Measurements from ENCODE around the gene ERCC5.

DNA sequence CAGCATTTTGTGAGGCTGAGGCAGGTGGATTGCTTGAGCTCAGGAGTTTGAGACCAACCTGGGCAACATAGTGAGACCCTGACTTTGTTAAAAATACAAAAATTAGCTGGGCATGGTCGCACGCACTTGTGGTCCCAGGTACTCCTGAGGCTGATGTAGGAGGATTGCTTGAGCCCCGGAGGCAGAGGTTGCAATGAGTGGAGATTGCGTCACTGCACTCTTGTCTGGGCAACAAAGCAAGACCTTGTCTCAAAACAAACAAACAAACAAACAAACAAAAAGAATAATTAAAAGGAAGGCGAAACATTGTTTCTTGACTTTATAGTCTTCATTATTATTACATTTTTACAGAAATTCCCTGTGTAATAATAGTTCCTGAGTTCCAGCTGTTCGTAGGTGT is 31.0 kb upstream of the ERCC5 start:
- TF ChIP-seq, protein P1, sequence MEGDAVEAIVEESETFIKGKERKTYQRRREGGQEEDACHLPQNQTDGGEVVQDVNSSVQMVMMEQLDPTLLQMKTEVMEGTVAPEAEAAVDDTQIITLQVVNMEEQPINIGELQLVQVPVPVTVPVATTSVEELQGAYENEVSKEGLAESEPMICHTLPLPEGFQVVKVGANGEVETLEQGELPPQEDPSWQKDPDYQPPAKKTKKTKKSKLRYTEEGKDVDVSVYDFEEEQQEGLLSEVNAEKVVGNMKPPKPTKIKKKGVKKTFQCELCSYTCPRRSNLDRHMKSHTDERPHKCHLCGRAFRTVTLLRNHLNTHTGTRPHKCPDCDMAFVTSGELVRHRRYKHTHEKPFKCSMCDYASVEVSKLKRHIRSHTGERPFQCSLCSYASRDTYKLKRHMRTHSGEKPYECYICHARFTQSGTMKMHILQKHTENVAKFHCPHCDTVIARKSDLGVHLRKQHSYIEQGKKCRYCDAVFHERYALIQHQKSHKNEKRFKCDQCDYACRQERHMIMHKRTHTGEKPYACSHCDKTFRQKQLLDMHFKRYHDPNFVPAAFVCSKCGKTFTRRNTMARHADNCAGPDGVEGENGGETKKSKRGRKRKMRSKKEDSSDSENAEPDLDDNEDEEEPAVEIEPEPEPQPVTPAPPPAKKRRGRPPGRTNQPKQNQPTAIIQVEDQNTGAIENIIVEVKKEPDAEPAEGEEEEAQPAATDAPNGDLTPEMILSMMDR (conservative IDR thresholded peaks at IDR 0.05; ENCODE audit: low read depth, low read length), result no peak
- TF ChIP-seq EZH2 (IDR thresholded peaks at IDR 0.05; ENCODE audit: borderline replicate concordance, low read depth, low read length, poor library complexity, severe bottlenecking), result no peak

All from A673 (cell line).